T-helper 2 cell treated with Interferon-gamma antibody and Interleukin-4, amounts not matched to agents 100 ng/mL and 5 ng/mL, for 36 hours (primary cell): Measurements from ENCODE around the gene ACAD11. TPM values are rescaled to one million over a fixed set of nuclear protein-coding genes. Genes with fewer than 3 reads are reported as not detected.
"Not testable (repeated sequence)": the region's sequence is repeated elsewhere in the genome, so short reads cannot be mapped to it uniquely, and the experiment has no call there.

Source experiments
- intact Hi-C: fragments of 100-400 bp; cut with micrococcal nuclease; formaldehyde crosslinking; loops from one replicate; pipeline ENCODE4 v1.15.1; 2023
- total RNA-seq: library from RNA; stranded (reverse); gene quantifications from 2 replicates; pipeline ENCODE4 v1.2.3, GENCODE V29; 2022

ACAD11 gene
- total RNA-seq, 1 donor from 2014 or later = 10.4 TPM

GRCh38 chr3:132605374-132605792 lies 54.2 kb downstream of the ACAD11 start:
- intact Hi-C loops = no loop called here

- intact Hi-C loops = not testable (repeated sequence)
Measured at GRCh38 chr3:132600614-132601013, 59.0 kb downstream of the ACAD11 start.

- intact Hi-C loops = no loop called here
Measured at GRCh38 chr3:132598181-132598580, 61.4 kb downstream of the ACAD11 start.

- intact Hi-C loops = no loop called here
Measured at GRCh38 chr3:132597660-132598059, 61.9 kb downstream of the ACAD11 start.

- intact Hi-C loops = no loop called here
Measured at GRCh38 chr3:132596816-132597433, 62.7 kb downstream of the ACAD11 start, which contains the start of gene ACKR4. ACKR4 (plus strand) TSS chr3:132597270; CDS start chr3:132600398, 3,128 bp downstream.

- intact Hi-C loops = no loop called here
Measured at GRCh38 chr3:132596326-132596725, 63.3 kb downstream of the ACAD11 start.

- intact Hi-C loops = no loop called here
Measured at GRCh38 chr3:132595014-132595413, 64.6 kb downstream of the ACAD11 start.

- intact Hi-C loops = no loop called here
Measured at GRCh38 chr3:132594498-132594897, 65.1 kb downstream of the ACAD11 start.

GRCh38 chr3:132593947-132594323 lies 65.7 kb downstream of the ACAD11 start:
- intact Hi-C loops = no loop called here

- intact Hi-C loops = no loop called here
Measured at GRCh38 chr3:132593241-132593946, 66.2 kb downstream of the ACAD11 start.

- intact Hi-C loops = no loop called here
Measured at GRCh38 chr3:132592216-132592615, 67.4 kb downstream of the ACAD11 start.

GRCh38 chr3:132587401-132587800 lies 72.2 kb downstream of the ACAD11 start:
- intact Hi-C loops = no loop called here

GRCh38 chr3:132573797-132574211 lies 85.8 kb downstream of the ACAD11 start:
- intact Hi-C loops = no loop called here

- intact Hi-C loops = no loop called here
Measured at GRCh38 chr3:132570016-132570415, 89.6 kb downstream of the ACAD11 start.

GRCh38 chr3:132569580-132569979 lies 90.0 kb downstream of the ACAD11 start:
- intact Hi-C loops = no loop called here

GRCh38 chr3:132569153-132569552 lies 90.5 kb downstream of the ACAD11 start:
- intact Hi-C loops = no loop called here

- intact Hi-C loops = no loop called here
Measured at GRCh38 chr3:132568422-132568821, 91.2 kb downstream of the ACAD11 start.

- intact Hi-C loops = no loop called here
Measured at GRCh38 chr3:132564070-132564465, 95.5 kb downstream of the ACAD11 start.

GRCh38 chr3:132563420-132564069 lies 96.1 kb downstream of the ACAD11 start:
- intact Hi-C loops = no loop called here

- intact Hi-C loops = no loop called here
Measured at GRCh38 chr3:132561003-132561402, 98.6 kb downstream of the ACAD11 start.

GRCh38 chr3:132556508-132557159 lies 103.0 kb downstream of the ACAD11 start:
- intact Hi-C loops = no loop called here

- intact Hi-C loops = not testable (repeated sequence)
Measured at GRCh38 chr3:132556036-132556386, 103.6 kb downstream of the ACAD11 start.
